Loucy (cell line): ENCODE measurements around the gene TMEM248.
"Not testable (repeated sequence)": the region's sequence is repeated elsewhere in the genome, so short reads cannot be mapped to it uniquely, and the experiment has no call there.

Experiments used
- CTCF ChIP-seq: fragments of 200-600 bp; sonication (generic); conservative IDR thresholded peaks from 2 replicates; pipeline ENCODE4 v1.5.1; 2014; ENCODE audit warnings: mild to moderate bottlenecking, antibody characterized with exemption, low read length
- EZH2phosphoT487 ChIP-seq: fragments of 200-600 bp; IDR thresholded peaks from 2 replicates; pipeline ENCODE4 v1.6.1; 2018; ENCODE audit warnings: antibody characterized with exemption, mild to moderate bottlenecking, moderate library complexity, borderline replicate concordance

GRCh38 chr7:66911191-66911590 lies 9.8 kb upstream of the TMEM248 start:
- TF ChIP-seq CTCF, EZH2phosphoT487: not testable (repeated sequence)
